Heart left ventricle (tissue), 16 donors: ENCODE data around the gene MED29. TPM values are rescaled to one million over a fixed set of nuclear protein-coding genes. Genes with fewer than 3 reads are reported as not detected.

Source experiments
- ATAC-seq, 4 donors: fragments of 200-7000 bp; cut with Tn5 transposase; one replicate each; pipeline ENCODE4 v1.9.1; 2020 to 2022; ENCODE audit warnings: moderate library complexity in 4 of 4, mild to moderate bottlenecking in 3 of 4, moderate number of reproducible peaks in 1 of 4
- DNase-seq, 5 donors: peaks; one replicate each; pipeline ENCODE4 v3.0.0-alpha.2; 2020
- H3K27ac ChIP-seq, 12 donors: fragments of 200-600 bp; sonication (generic) in 4 of 12; one replicate each; pipeline versions ENCODE4 v1.5.0 to v1.8.0; 2016 to 2022; ENCODE audit warnings: mild to moderate bottlenecking in 2 of 12
- H3K27me3 ChIP-seq, 9 donors: fragments of 200-600 bp; sonication (generic) in 2 of 9; one replicate each; pipeline versions ENCODE4 v1.5.1 to v1.8.0; 2016 to 2022; ENCODE audit warnings: mild to moderate bottlenecking in 3 of 9
- H3K36me3 ChIP-seq, 9 donors: fragments of 200-600 bp; sonication (generic) in 2 of 9; one replicate each; pipeline versions ENCODE4 v1.5.0 to v1.8.0; 2018 to 2022; ENCODE audit warnings: mild to moderate bottlenecking in 2 of 9
- H3K4me1 ChIP-seq, 12 donors: fragments of 200-600 bp; sonication (generic) in 4 of 12; one replicate each; pipeline versions ENCODE4 v1.5.0 to v1.8.0; 2016 to 2022; ENCODE audit warnings: mild to moderate bottlenecking in 3 of 12
- H3K4me3 ChIP-seq, 12 donors: fragments of 200-600 bp; sonication (generic) in 4 of 12; one replicate each; pipeline versions ENCODE4 v1.5.0 to v1.8.0; 2017 to 2022; ENCODE audit warnings: mild to moderate bottlenecking in 9 of 12, moderate library complexity in 4 of 12
- H3K9me3 ChIP-seq, 12 donors: fragments of 200-600 bp; sonication (generic) in 4 of 12; one replicate each; pipeline versions ENCODE4 v1.5.0 to v1.8.0; 2016 to 2022; ENCODE audit warnings: mild to moderate bottlenecking in 1 of 12
- POLR2A ChIP-seq, 2 donors: fragments of 450-650 bp; IDR thresholded peaks; one replicate each; pipeline ENCODE4 v1.6.1; 2017; ENCODE audit warnings: antibody characterized with exemption in 2 of 2, mild to moderate bottlenecking in 2 of 2, moderate library complexity in 2 of 2
- WGBS, 4 donors: extraction: QIAGEN DNeasy Blood & Tissue Kit in 2 of 4; methylation state at CpG; one replicate each; pipeline versions ENCODE4 v1.1.5 to v1.1.7; 2013 to 2018; 5-methylcytosine and 5-hydroxymethylcytosine counted together
- intact Hi-C, 10 donors: fragments of 100-400 bp; cut with DNase I; formaldehyde crosslinking; loops; one replicate each; pipeline versions ENCODE4 v1.11.1 to v1.14.2; 2022
- polyA plus RNA-seq, 2 donors: library from polyadenylated mRNA; stranded (reverse); fragments of 200-250 nt; gene quantifications; one replicate each; pipeline ENCODE4 v1.2.3, GENCODE V29; 2013
- total RNA-seq, 9 donors: library from RNA; depleted of rRNA in 2 of 9; stranded (reverse); fragments of >200 nt in 2 of 9; fragmentation: NEBNext Ultra II Directional in 3 of 9; extraction: Animal tissue kit (Norgen Biotek cat#: 25700) in 3 of 9; gene quantifications; one replicate each; pipeline versions ENCODE4 v1.1.0 to v1.2.4, GENCODE V29; 2016 to 2023
- TF ChIP-seq, protein P1 (sequence below), 12 donors: fragments of 200-600 bp; sonication (generic) in 4 of 12; IDR thresholded peaks; one replicate each; pipeline versions ENCODE4 v1.5.0 to v1.8.0; 2018 to 2022; ENCODE audit warnings: antibody characterized with exemption in 12 of 12, mild to moderate bottlenecking in 5 of 12
- donor health status: ischemic (EF 13 %, LVEDD 7.1; RV severe dilation, severe dysfunction).
- donor health status: healthy with polysubstance abuse.
- donor health status: DM: no; HTN: yes; CAD: no.
- donor health status: DM: no; HTN: no; CAD: no.
- donor health status: ischemic (EF 25% LVEDD 6.9; RV normal size, moderate dysfunction).
- donor health status: ischemic (EF 25% LVEDD 5.7; RV mildly dilated, moderate dysfunction).
- donor health status: healthy.
- donor health status: DM: yes; HTN: yes; CAD: no.
- donor health status: ischemic (EF 35%, LVEDD 5.7; RV mildly dilated, moderate dysfunction).
- donor health status: nonischemic (EF 11% LVEDD 7.7; RV severe dilation, severe dysfunction).
- donor health status: DM: yes; HTN: yes; CAD: no.
- donor health status: PGD.
- donor health status: ischemic (EF 29% LVEDD 5.4; RV normal size, mild dysfunction).
- donor health status: nonischemic (EF 23%, LVEDD 6.1; RV moderate dilation, normal function).

The MED29 gene
- total and polyA plus RNA-seq, 11 donors: 26.3 to 53.0 (median 34.1) TPM

DNA sequence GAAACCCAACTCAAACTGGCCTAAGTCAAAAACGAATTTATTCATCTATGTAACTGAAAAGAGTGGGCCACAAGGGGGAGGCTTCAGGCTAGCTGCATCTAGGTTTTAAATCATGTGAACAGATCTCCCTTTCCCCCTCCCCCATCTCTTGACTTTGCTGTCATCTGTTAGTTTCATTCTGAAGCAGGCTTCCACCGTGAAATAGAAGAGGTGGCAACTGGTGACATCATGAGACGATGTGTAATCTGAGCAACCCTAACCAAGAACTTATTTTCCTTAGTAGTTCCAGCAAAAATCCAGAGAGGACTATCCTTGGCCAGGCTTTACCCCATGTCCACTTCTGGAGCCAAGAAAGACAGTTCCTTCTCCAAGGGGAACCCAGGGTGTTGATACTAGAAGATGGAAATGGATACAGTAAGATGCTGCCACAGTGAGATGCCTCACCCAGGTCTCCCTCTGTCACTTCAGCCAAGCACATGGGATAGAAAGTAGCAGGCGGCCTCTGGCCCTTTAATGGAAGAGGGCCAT lies 39.6 kb upstream of the MED29 start:
- Histone ChIP-seq H3K4me3 (no peak overlapping the region), H3K36me3 (peaks cover under 1 to 78% (median 66%) of the 10 kb centered on the region in 9 donors), H3K4me1 (peaks cover 0 to 38% (median 12%) of the 10 kb centered on the region in 12 donors), H3K27me3 (no peaks in the 10 kb centered on the region), H3K27ac (peak overlapping the region in 3 of 12 donors; percentile 28 to 50 (median 45)), H3K9me3 (no peaks in the 10 kb centered on the region)
- no peak for DNase-seq
- peak in 3 of 4 donors; percentile 24 to 39 (median 28) for ATAC-seq
- TF ChIP-seq POLR2A (IDR thresholded peaks at IDR 0.05): no peak
- TF ChIP-seq, protein P1, sequence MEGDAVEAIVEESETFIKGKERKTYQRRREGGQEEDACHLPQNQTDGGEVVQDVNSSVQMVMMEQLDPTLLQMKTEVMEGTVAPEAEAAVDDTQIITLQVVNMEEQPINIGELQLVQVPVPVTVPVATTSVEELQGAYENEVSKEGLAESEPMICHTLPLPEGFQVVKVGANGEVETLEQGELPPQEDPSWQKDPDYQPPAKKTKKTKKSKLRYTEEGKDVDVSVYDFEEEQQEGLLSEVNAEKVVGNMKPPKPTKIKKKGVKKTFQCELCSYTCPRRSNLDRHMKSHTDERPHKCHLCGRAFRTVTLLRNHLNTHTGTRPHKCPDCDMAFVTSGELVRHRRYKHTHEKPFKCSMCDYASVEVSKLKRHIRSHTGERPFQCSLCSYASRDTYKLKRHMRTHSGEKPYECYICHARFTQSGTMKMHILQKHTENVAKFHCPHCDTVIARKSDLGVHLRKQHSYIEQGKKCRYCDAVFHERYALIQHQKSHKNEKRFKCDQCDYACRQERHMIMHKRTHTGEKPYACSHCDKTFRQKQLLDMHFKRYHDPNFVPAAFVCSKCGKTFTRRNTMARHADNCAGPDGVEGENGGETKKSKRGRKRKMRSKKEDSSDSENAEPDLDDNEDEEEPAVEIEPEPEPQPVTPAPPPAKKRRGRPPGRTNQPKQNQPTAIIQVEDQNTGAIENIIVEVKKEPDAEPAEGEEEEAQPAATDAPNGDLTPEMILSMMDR (IDR thresholded peaks at IDR 0.05): no peak
- intact Hi-C loops: no loop called here
- 54 to 64% (median 60%) methylated on average over 4 of the region's 4 CpGs for WGBS, 4 donors

DNA sequence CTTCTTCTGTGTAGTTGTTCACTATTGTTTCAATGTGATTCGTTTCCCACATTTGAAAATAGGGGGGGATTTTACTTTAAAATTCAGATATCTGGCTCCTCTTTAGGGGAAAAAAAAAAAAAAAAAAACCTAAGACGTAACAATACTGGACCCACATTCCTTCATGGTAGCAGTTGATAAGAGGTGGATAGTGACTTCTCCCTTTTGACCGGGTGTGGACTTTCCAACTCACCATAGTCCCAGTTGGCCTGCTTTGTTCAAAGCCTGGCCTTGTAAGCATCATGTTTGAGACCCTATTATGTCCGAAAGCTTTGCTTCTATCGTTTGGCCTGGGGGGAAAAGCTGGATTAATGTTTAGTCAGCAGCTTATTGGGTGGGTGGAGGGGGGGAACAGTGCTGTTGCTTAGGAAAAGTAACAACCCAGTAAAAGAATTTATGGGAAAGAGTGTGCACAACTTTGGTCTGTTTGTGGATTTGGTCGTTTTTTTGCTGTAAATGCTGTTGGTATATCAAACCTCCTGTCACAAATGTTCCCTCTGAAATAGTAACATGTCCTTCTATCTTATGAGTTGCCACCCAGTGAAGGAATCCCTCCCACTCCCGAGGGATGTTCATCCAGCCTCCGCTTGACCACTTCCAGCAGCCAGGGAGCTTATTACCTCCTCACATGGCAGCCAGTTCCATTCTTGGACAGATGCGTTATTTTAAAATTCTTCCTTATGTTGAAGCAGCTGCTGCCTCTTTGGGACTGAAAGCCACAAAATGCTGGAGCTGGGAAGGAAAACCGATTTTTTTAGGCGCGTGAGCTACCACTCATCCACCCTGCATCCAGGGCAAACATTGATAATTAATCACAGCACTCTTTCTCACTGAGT lies 38.6 kb upstream of the MED29 start:
- peak in 1 of 4 donors; percentile 25 for ATAC-seq
- no peaks in the 10 kb centered on the region for H3K9me3 ChIP-seq
- H3K27ac ChIP-seq: peak overlapping the region in 2 of 12 donors; percentile 28 to 45
- no peaks in the 10 kb centered on the region for H3K27me3 ChIP-seq
- peaks cover 0 to 29% (median 7%) of the 10 kb centered on the region in 12 donors for H3K4me1 ChIP-seq
- TF ChIP-seq, protein P1 (IDR thresholded peaks at IDR 0.05): no peak
- no peak for TF ChIP-seq POLR2A (IDR thresholded peaks at IDR 0.05)
- 71 to 78% (median 75%) methylated on average over 12 of the region's 12 CpGs for WGBS, 4 donors
- intact Hi-C loops: no loop called here
- H3K36me3 ChIP-seq: peaks cover 3 to 86% (median 75%) of the 10 kb centered on the region in 9 donors
- no peak overlapping the region for H3K4me3 ChIP-seq
- DNase-seq: no peak

DNA sequence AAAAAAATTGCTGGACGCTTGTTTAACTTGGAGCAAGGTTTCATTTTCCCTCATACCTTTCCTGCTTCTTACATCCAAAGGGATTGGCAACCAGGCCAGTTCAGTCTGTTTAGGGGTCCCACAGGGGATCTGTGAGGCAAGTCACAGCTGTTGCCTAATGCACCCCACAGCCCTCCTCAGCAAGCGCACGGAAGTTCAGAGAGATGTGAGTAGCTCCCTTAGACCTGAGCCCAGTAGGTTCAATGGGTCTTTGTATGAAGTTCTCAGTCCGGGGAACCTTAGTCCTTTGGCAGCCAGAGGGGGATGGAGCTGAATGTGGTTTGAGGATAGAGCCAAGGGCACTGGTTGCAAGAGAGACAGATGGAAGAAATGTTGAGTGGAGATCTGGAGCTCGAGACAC lies 35.9 kb upstream of the MED29 start:
- Histone ChIP-seq H3K36me3 (peaks cover 3 to 90% (median 84%) of the 10 kb centered on the region in 9 donors), H3K4me3 (no peak overlapping the region), H3K27me3 (no peaks in the 10 kb centered on the region), H3K9me3 (no peaks in the 10 kb centered on the region), H3K4me1 (peaks cover 0 to 21% (median 4%) of the 10 kb centered on the region in 12 donors), H3K27ac (no peak overlapping the region)
- TF ChIP-seq, protein P1 (IDR thresholded peaks at IDR 0.05): no peak
- no peak for TF ChIP-seq POLR2A (IDR thresholded peaks at IDR 0.05)
- no peak for ATAC-seq
- no peak for DNase-seq
- WGBS, 4 donors: 86 to 94% (median 91%) methylated on average over 5 of the region's 5 CpGs
- intact Hi-C loops: no loop called here

DNA sequence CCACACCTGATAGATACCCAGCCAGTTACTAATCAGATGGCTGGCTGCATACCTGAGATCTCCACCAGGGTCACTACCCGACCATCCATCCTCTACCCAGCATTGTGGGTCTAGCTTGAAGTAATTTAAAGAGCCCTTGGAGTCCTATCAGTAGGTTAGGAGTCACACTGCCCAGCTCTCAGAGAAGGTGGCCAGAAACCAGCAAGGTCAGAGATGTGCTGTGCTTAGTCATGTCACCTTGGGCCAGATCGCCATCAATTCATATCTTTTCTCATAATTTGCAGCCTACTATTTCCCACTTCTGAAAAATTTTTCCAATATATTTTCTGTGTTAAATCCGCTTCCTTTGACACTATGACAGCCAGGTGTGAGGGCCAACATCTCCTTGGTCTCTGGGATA lies 35.1 kb upstream of the MED29 start:
- DNase-seq (no peak), ATAC-seq (no peak)
- H3K9me3 ChIP-seq: no peaks in the 10 kb centered on the region
- TF ChIP-seq, protein P1 (IDR thresholded peaks at IDR 0.05): no peak
- no peak for TF ChIP-seq POLR2A (IDR thresholded peaks at IDR 0.05)
- H3K4me3 ChIP-seq: no peak overlapping the region
- peaks cover 3 to 94% (median 86%) of the 10 kb centered on the region in 9 donors for H3K36me3 ChIP-seq
- WGBS, 4 donors: 77 to 92% (median 89%) methylated on average over 3 of the region's 3 CpGs
- H3K4me1 ChIP-seq: peaks cover 0 to 19% (median 4%) of the 10 kb centered on the region in 12 donors
- intact Hi-C loops: no loop called here
- no peak overlapping the region for H3K27ac ChIP-seq
- H3K27me3 ChIP-seq: no peaks in the 10 kb centered on the region
